NB4 (cell line): ENCODE measurements around the gene ARID5A.

ENCODE experiments used
- CTCF ChIP-seq: IDR thresholded peaks from one replicate; pipeline ENCODE4 v1.5.1; 2012; ENCODE audit warnings: low read depth, low read length
- POLR2A ChIP-seq: IDR thresholded peaks from 2 replicates; pipeline ENCODE4 v1.6.1; 2011; ENCODE audit warnings: mild to moderate bottlenecking; ENCODE audit not compliant: insufficient read length; ENCODE audit errors: extremely low read depth

DNA sequence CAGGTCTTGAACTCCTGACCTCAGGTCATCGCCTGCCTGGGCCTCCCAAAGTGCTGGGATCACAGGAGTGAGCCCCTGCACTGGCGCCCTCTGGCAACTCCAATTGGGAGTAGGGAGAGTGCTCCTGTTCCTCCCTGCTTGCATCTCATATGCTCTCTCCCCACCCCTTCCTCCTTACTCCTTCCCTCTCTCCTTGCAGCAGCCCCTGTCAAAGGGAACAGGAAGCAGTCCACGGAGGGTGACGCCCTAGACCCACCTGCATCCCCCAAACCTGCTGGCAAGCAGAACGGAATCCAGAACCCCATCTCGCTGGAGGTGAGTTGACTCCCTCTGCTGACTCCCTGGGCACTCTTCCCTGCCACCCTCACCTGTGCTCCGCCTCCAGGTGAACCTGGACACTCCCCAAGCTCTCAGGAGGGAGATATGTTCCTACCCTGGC, 10.7 kb downstream of the ARID5A start:
- TF ChIP-seq POLR2A (no peak), CTCF (no peak)
